Osteocyte (in vitro differentiated cells): ENCODE results near the gene APOD. TPM values are rescaled to one million over a fixed set of nuclear protein-coding genes. Genes with fewer than 3 reads are reported as not detected.

Source experiments
- DNase-seq: peaks from one replicate; pipeline ENCODE4 v3.0.0; 2021; ENCODE audit warnings: mixed read lengths; ENCODE audit not compliant: unreplicated experiment; ENCODE audit errors: extremely low spot score
- H3K27ac Mint-ChIP-seq: one replicate; pipeline ENCODE4 v1.8.0; 2021; ENCODE audit warnings: mild to moderate bottlenecking, mixed read lengths; ENCODE audit not compliant: unreplicated experiment
- H3K27me3 Mint-ChIP-seq: one replicate; pipeline ENCODE4 v1.8.0; 2021; ENCODE audit warnings: mixed read lengths; ENCODE audit not compliant: unreplicated experiment
- H3K36me3 Mint-ChIP-seq: one replicate; pipeline ENCODE4 v1.8.0; 2021; ENCODE audit warnings: mixed read lengths; ENCODE audit not compliant: unreplicated experiment
- H3K4me1 Mint-ChIP-seq: one replicate; pipeline ENCODE4 v1.8.0; 2021; ENCODE audit warnings: mixed read lengths; ENCODE audit not compliant: unreplicated experiment
- H3K4me3 Mint-ChIP-seq: one replicate; pipeline ENCODE4 v1.8.0; 2021; ENCODE audit warnings: mild to moderate bottlenecking, moderate library complexity, mixed read lengths; ENCODE audit not compliant: unreplicated experiment
- H3K9me3 Mint-ChIP-seq: one replicate; pipeline ENCODE4 v1.8.0; 2021; ENCODE audit warnings: mixed read lengths; ENCODE audit not compliant: unreplicated experiment
- total RNA-seq: library from RNA; stranded (reverse); gene quantifications from 2 replicates; pipeline ENCODE4 v1.2.1, GENCODE V29; 2021
- TF ChIP-seq, protein P1 (sequence below): fragments of 200-600 bp; sonication (generic); IDR thresholded peaks from 2 replicates; pipeline ENCODE4 v1.5.0; 2021; ENCODE audit warnings: antibody characterized with exemption, mild to moderate bottlenecking, moderate library complexity

APOD gene
- total RNA-seq, 1 donor from 2014 or later, result 3.2 TPM

DNA sequence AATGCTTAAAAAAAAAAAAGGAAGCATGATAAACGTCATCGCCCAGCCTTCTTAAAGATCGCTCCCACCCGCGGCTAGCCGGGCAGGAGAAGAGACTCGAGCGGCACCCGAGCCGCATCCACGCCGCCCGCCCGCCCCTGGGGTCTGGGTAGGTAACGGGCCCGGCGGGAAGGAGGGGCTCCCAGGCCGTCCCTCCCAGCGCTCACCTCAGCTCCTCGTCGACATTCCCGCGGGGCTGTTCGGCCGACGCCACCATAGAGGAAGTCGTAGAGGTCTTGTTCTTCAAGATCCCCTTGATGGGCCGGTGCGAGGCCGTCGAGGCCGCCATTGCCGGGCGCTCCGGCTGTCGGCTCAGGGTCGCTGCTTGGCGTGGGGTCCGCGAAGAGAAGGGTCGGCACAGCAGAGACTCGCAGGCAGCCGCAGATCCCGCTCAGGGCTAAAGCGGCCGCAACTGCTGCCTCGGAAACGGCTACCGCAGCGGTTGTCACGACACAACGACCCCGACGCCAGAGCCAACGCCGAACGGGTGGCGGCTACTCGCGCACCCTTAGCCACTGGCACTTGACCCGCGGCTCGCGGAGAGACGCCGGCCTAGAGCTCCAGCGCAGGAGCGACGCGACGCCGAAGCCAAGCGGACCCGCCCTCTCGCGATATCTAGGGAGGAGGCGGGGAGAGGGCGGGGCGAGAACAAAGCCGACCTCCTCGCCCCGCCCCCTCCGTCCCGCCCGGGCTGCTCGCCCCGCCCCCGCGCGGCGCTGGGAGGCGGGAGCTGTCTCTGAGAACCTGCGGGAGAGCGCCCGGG is 40.8 kb downstream of the APOD start, which contains the start of gene PPP1R2:
PPP1R2 (minus strand) TSS at position 628 of the 802 bp plus-strand sequence; CDS start at position 328, 300 bp downstream.
- peak; percentile 97 for DNase-seq
- H3K4me3 Mint-ChIP-seq, result peak within 1 kb of the TSS; percentile 82
- TF ChIP-seq, protein P1, sequence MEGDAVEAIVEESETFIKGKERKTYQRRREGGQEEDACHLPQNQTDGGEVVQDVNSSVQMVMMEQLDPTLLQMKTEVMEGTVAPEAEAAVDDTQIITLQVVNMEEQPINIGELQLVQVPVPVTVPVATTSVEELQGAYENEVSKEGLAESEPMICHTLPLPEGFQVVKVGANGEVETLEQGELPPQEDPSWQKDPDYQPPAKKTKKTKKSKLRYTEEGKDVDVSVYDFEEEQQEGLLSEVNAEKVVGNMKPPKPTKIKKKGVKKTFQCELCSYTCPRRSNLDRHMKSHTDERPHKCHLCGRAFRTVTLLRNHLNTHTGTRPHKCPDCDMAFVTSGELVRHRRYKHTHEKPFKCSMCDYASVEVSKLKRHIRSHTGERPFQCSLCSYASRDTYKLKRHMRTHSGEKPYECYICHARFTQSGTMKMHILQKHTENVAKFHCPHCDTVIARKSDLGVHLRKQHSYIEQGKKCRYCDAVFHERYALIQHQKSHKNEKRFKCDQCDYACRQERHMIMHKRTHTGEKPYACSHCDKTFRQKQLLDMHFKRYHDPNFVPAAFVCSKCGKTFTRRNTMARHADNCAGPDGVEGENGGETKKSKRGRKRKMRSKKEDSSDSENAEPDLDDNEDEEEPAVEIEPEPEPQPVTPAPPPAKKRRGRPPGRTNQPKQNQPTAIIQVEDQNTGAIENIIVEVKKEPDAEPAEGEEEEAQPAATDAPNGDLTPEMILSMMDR, result no peak
- H3K27ac Mint-ChIP-seq, result peak within 1 kb of the TSS; percentile 82
- no peaks in the 10 kb centered on the region for H3K27me3 Mint-ChIP-seq
- no peaks in the 10 kb centered on the region for H3K9me3 Mint-ChIP-seq
- H3K4me1 Mint-ChIP-seq, result peaks cover 53% of the 10 kb centered on the region
- H3K36me3 Mint-ChIP-seq, result no peaks in the 10 kb centered on the region

DNA sequence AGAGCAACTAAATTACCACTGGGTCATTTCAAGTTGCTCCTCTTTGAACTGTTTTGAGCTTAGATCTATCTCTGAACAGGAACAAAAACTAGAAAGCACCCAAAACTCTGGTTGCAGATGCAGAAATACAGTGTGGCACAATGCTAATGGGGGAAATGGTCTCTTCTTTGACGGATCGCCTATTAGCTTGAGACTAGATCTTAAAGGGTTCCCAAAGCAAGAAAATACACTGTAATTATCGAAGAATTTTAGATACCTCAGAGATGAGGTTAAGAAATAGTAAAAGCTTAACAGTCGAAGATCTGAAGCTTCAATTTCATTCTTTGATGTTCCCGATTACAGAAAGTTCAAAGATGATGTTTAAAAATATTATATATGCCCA is 41.4 kb downstream of the APOD start:
- no peak for DNase-seq
- no peaks in the 10 kb centered on the region for H3K27me3 Mint-ChIP-seq
- TF ChIP-seq, protein P1, result no peak
- peak overlapping the region; percentile 82 for H3K27ac Mint-ChIP-seq
- peak overlapping the region; percentile 82 for H3K4me3 Mint-ChIP-seq
- no peaks in the 10 kb centered on the region for H3K9me3 Mint-ChIP-seq
- H3K36me3 Mint-ChIP-seq, result no peaks in the 10 kb centered on the region
- peaks cover 53% of the 10 kb centered on the region for H3K4me1 Mint-ChIP-seq

DNA sequence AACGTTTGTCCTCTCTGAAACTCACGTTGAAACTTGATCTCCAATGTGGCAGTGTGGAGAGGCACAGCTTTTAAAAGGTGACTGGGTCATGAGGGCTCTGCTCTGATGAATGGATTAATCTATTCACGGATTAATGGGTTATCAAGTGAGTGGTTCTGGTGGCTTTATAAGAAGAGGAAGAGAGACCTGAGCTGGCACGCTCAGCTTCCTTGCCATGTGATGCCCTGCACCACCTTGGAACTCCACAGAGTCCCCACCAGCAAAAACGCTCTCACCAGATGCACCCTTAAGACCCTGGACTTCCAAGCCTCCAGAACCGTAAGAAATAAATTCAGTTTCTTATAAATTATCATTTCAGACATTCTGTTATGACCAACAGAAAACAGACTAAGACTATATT is 43.2 kb downstream of the APOD start:
- Mint-ChIP-seq H3K9me3 (no peaks in the 10 kb centered on the region), H3K27me3 (no peaks in the 10 kb centered on the region), H3K36me3 (no peaks in the 10 kb centered on the region), H3K4me1 (peaks cover 40% of the 10 kb centered on the region), H3K27ac (no peak overlapping the region), H3K4me3 (no peak overlapping the region)
- TF ChIP-seq, protein P1, result no peak
- peak; percentile 1 for DNase-seq

DNA sequence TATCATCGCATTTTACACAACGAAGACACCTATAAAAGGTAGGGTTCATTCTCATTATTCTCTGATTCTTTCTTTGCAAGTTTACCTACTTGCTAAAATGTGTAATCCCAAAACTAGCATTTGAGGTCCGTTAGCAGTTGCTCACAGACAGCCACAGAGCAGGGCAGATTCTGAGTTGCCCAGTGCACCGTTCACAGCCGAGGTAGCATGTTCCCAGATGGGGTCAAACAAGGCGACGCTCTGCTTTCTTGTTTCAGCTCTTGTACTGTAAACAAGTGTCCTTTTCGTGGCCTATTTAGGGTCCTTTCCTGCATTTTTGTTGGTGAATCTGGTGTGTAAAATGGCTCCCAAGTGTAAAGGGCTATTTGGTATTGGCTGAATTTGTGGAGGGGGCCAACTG is 43.7 kb downstream of the APOD start:
- Mint-ChIP-seq H3K4me1 (peaks cover 38% of the 10 kb centered on the region), H3K4me3 (no peak overlapping the region), H3K27ac (no peak overlapping the region), H3K9me3 (no peaks in the 10 kb centered on the region), H3K36me3 (no peaks in the 10 kb centered on the region), H3K27me3 (no peaks in the 10 kb centered on the region)
- DNase-seq, result peak; percentile 38
- TF ChIP-seq, protein P1, result no peak

DNA sequence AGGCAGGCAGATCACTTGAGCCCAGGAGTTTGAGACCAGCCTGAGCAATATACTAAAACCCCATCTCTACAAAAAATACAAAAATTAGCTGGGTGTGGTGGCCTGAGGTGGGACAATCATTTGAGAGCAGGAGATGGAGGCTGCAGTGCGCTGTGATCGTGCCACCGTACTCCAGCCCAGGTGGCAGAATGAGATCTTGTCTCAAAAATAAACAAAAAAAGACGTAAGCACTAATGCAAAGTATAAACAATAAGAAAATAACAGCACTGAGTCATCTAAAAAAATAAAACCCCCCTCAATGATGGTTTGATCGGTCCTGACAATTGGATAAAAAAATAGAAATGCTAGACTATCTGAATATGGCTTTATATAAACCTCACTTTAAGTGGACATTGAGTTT is 44.3 kb downstream of the APOD start:
- H3K27ac Mint-ChIP-seq, result no peak overlapping the region
- TF ChIP-seq, protein P1, result no peak
- H3K9me3 Mint-ChIP-seq, result no peaks in the 10 kb centered on the region
- no peak overlapping the region for H3K4me3 Mint-ChIP-seq
- H3K27me3 Mint-ChIP-seq, result no peaks in the 10 kb centered on the region
- DNase-seq, result no peak
- peaks cover 37% of the 10 kb centered on the region for H3K4me1 Mint-ChIP-seq
- peaks cover 1% of the 10 kb centered on the region for H3K36me3 Mint-ChIP-seq
